MV-4-11 (cell line): ENCODE measurements around the gene HTATIP2.
A peak's percentile ranks its signal among the peaks of the same experiment; 100 is the strongest.
"Not testable (repeated sequence)": the region's sequence is repeated elsewhere in the genome, so short reads cannot be mapped to it uniquely, and the experiment has no call there.

Source experiments
- DNase-seq: peaks from one replicate; lab custom pipeline; 2025; lab: John Stamatoyannopoulos, UW

Gene HTATIP2

DNA sequence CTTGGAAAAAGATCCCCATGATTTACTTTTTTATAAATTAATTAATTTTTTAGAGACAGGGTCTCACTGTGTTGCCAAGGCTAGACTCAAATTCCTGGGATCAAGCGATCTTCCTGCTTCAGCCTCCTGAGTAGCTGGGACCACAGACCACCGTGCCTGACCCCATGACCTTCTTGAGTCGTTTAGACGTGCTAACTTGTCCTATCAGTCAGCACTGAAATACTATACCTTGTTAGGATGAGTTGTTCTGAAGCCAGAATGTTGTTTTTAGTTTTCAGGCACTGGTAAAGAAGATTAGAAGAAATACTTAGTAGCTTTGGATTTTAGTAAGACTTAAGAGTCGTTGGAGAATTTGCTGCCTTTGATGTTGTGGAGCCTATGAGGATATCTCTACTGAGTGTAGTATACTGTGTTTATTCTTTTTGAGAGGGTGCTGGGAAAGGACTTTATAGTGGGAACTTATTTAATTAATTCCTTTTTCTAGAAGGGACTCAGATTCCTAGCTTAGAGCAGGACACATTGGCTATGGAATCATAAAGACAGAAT lies 8.6 kb downstream of the HTATIP2 start:
- no peak for DNase-seq

DNA sequence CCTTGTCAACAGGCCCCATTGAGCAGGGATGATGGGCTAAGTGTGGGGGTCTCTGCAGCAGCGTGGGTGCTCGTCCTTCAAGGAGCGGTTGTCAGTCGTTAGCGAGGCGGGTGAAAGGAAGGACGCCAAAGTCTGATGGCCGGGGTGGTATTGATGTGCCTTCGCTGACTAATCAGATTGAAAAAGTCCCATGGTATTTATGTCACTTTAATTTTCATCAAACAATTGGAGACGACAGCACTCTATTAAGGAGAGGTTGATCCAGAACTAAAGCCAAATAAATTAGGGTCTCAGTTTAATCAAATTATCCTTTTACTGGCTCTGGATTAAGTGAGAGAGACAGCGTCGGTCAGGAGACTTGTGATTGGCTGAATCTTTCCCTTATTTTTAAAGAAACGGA lies 9.6 kb downstream of the HTATIP2 start:
- no peak for DNase-seq

DNA sequence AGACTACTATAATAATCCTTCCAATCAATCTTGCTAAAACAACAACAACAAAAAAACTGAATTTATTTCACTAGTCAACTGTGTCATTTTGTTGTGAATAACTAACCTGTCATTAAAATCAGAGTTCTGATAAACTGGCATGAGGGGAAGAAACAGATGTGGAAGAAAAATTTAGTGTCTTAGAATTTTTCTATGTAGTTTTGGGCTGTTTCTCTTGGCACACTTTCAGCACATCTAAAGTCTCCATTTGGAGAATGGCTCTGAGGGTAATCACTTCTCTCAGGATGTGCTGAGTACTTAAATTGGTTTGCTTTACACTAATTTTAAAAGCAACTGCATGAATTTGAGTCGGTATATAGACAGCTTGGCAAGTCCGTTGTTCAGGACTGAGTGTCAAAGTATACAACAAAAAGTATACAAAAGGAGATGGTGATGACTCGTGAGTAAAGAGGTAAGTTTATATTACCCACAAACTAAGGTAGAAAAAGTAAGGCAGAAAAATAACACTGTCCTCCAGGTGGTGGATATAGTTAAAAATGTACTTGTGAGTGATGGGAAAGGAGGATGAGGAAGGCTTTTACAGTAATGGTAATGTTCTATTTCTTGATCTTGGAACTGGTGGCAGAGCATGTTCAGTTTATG lies 10.2 kb downstream of the HTATIP2 start:
- no peak for DNase-seq

DNA sequence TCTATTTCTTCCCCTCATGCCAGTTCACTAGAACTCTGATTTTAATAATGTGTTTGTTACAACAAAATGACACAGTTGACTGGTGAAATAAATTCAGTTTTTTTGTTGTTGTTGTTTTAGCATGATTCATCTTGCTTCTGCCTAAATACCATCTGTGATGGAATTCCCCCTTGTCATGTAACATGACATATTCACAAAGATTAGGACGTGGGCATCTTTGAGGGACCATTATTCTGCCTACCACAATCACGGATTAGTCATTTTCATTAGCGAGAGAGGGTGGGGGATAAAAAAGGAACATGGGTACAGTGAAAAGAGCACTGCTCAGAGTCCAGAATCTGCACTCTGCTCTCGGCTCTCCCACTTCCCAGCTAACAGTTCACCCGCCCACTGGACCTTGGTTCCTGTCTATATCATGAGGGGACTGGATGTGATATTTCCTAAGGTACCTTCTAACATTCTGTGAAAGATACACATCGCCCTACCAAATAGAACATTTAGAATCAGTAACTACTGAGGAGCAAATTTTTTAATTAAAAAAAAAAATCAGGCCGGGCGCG lies 11.3 kb downstream of the HTATIP2 start:
- DNase-seq, result no peak

DNA sequence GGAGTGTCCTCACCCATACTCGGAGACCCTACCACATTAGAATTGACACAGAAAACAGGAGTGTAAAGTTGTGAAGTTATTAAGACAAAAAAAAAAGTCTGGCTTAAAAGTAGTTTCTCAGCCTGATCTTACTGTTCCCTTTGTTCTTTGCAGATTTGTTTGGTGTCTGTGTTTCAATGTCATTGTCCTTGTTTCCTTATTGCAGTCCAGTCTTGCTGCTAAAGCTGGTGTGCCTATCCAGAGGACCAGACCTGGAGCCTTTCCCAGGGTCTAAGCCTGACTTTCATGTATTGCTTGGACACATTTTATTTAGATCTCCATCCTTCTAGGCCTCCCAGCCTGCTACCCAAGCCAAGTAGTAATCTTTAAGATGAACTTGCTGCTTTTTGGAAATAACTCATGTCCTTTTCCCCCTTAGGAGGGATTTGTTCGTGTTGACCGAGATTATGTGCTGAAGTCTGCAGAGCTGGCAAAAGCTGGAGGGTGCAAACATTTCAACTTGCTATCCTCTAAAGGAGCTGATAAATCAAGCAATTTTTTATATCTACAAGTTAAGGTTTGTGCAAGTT lies 12.7 kb downstream of the HTATIP2 start:
- DNase-seq, result no peak

DNA sequence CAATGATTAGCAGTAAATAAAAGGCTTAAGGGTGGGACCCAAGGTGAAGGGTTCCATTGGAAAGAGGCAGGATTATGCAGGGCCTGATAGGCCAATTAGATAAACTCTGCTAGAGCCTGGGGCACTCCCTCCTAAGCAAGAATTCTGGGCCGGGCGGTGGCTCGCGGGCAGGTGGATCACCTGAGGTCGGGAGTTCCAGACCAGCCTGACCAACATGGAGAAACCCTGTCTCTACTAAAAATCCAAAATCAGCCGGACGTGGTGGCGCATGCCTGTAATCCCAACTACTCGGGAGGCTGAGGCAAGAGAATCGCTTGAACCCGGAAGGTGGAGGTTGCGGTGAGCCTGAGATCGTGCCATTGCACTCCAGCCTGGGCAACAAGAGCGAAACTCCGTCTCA lies 22.5 kb downstream of the HTATIP2 start:
- not testable (repeated sequence) for DNase-seq

DNA sequence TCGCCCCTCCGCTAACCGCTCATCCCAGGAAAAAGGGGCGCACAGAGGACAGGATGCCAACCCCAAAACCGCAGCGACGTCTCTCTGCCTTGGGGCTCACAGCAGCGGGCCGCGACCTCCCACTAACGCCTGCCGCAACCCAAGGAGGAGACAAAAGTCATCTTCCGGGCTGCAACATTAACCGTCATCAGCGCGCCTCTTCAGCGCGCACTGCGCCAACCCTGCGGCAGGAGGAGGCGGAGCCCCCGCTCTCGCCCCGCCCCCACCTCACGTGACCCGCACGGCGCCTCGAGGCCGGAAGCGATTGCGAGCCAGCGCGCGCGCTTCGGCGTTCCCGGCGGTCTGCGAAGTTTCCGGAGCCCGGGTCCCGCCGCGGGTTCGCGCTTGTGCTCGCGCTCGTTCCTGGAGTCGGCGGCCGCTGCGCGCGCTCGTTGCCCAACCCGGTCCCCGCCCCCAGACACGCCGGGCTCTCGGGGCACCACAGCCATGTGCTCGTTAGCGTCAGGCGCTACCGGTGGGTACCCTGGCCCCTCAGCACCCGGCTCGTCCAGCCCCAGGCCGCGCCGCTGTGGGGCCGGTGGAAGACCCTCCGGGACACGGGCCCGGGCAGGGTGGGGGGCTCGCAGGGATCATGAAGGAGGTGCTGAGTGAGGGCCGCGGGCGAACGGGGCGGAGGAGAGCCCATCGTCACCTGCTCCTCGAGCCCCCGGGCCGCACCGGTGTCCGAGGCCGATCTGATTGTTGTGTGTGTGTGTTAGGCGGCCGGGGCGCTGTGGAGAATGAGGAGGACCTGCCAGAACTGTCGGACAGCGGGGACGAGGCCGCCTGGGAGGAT lies 24.0 kb downstream of the HTATIP2 start, which contains the start of gene PRMT3:
TSS of gene PRMT3 (plus strand) at position 456 of the 835 bp plus-strand sequence. CDS start at position 487, 31 bp downstream.
- DNase-seq, result peak; percentile 97

DNA sequence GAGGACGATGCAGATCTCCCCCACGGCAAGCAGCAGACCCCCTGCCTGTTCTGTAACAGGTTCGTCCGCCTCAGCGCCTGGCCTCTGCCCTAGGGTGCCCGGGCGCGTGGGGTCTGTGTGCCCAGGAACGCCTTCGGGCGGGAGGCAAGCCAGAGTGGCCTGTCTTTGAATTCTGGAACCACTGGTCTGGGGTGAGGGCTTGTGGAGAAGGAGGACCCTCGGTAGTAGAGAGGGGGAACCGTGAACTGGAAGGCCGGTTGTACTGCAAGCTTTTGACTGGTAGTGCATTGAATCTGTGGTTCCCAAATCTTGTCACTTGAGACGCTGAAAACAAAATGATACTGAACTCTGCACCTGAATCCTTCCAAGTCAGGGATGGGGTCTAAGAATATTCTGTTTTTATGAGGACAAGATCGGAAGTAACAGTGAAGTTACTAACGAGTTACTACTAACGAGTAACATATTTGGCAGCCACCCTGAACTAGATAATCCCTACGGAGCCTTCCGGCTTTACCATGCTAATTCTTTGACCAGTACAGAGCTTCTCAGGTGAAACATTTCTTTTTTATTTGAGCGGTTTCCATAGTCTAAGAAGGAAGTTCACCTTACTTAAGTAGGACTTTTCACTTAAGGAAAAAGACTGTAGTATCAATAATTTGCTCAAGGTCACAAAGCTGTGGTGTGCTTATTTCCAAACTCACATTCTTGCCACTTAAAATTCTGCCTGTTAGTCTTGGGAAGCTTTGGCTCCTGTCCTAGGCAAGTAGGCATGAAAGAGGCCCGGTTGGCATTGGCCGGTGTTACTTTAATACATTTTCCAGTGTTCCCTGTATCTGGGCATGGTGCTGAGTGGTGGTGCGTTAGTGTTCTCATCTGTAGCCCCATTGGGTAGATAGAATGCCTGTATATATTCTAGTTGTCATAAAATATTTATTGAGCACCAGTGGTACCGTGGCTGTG lies 24.9 kb downstream of the HTATIP2 start:
- DNase-seq, result peak; percentile 4

DNA sequence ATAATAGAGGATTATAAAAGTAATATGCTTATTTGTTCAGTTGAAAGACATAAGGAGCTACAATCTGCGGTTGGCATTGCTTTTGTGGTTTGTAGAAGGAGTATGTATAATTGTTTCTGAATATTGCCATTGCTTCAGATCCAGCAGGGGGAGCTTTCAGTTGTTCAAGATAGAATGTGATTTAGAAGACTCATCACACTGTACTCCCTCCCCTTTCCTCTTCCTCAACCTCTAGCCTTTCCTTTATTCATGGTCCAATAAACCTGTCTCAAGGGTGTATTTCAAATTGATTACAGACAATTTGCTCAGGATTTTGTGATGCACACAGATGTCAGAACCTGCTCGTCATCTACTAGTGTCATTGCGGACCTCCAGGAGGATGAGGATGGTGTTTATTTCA lies 33.8 kb downstream of the HTATIP2 start:
- DNase-seq, result peak; percentile 66

DNA sequence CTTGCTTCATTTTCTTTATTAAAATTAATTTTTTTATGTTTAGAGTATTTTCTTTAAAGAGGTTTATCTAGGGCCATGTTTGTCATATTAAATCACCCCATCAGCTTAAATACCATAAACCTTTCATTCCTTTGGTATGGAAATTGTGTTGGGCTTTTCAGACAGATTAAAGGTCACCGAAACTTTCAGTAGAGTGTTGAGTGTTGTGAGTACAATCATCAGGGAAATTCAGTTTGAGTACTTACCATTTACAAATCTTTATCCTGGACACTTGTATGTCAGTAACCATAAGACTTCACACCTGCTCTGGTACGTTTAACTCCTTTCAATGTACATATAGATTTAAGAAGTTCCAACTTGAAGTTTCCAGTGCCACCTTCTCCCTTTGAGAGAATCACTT lies 36.0 kb downstream of the HTATIP2 start:
- peak; percentile 1 for DNase-seq

DNA sequence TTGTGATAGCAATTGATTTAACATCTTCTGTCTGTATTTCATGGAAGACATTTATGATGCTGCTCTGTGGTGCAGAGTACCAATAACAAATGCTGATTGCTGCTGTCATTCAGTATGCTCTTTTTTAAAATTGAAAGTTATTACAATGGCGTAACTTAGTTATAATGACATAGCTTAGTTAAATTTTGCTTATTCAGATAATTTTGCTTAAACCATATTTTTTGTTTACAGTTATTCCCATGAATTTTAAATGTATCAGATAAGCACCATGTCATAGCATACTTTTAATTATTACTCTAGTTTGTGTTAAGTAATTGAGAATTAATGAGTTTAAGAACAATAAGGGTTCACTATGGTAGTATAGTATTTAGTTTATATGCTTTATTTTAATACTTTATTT lies 39.5 kb downstream of the HTATIP2 start:
- no peak for DNase-seq

DNA sequence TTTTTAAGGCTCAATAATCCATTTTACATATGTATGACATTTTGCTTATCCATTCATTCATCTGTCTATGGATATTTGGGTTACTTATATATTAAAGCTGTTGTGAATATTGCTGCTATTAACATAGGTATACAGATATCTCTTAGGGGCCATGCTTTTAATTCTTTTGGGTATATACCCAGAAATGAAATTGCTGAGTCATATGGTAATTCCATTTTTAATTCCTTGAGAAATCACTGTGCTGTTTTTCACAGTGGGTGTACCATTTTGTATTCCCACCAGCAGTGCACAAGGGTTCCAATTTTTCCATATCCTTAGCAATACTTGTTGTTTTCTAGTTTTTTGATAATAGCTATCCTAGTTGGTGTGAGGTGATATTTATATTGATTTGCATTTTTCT lies 43.0 kb downstream of the HTATIP2 start:
- DNase-seq, result no peak

DNA sequence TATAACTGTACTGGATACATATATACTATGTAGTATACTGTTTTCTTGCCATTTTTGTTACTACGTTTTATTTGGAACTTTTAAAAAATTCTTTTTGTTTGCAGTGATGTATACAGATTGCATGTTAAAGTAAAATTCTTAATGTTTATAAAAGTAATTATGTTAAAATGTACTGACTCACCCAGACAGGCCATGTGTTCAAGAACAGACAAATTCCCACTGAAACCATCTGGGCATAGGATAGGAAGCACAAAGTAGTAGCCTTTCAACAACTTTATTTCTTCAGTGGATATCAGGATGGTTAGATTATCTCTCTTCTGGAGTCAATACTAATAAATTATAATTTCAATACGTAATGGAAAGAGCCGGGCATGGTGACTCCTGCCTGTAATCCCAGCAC lies 43.8 kb downstream of the HTATIP2 start:
- no peak for DNase-seq

DNA sequence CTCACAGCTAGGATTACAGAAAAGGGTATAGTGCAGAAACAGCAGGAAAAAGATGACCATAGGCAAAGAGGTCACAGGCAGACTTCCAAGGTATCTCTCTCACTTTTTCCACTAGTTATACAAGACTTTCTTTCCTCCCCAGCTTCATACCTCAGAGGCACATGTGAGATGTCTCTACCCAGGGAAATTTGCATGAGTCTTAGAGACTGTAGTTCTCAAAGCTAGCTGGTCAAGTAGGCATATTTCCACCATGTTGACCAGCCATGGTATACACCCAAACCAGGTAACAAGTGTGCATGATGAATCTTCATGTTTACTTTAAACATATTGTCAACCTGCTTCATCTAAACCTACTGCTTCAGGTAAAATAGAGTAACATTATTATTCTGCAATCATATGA lies 51.9 kb downstream of the HTATIP2 start:
- DNase-seq, result no peak

DNA sequence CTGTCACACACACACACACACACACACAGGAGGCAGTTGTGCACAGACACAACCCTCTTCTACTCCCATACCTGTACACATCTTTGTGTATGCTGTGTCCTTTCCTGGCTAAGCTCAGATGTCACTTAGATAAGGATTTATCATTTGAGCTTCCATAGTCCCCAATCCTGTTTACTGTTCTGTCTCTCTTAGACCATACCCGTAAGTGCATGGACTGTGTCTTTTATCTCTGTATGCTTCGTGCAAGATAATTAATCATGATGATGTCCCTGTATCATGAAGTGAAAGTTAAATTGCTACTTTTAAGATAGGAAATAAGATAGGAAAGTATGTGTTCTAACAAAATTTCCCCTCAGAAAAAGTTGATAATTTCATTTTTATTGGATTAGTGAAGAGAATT lies 54.3 kb downstream of the HTATIP2 start:
- DNase-seq, result no peak

DNA sequence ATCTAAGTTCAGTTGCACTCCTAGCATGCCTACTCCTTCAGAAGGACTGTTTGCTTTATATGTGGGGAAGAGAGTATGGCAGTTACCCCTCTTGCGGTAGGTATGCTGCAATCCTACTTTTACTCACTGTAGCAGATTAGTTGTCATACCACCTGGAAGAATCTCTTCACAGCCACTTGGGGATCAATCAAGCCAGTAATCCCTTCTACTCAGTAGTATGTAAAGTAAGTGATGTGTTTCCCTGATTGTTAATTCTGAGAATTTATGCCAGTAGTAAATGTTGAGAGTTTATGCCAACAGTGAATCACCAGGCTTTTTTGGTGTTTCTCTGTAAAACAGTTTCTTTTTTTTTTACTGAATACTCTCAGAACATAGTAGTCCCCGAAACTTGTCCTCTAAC lies 58.4 kb downstream of the HTATIP2 start:
- DNase-seq, result no peak

DNA sequence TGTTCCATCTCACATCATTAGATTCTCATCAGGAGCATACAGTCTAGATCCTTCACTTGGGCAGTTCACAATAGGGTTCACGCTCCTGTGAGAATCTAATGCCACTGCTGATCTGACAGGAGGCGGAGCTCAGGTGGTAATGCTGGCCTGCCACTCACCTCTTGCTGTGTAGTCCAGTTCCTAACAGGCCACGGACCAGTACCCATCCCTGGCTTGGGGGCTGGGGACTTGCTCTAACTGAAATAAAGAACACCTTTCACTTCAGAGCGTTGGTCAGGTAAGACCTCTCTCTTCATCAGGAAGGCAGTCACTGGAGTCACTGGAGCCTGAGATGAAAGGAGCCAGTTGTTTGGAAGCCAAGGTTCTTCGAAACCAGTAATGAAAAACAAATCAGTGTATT lies 65.7 kb downstream of the HTATIP2 start:
- no peak for DNase-seq
